Left forelimb (tissue), 1 donor: ENCODE measurements around the gene GOLT1B.
"Not testable (repeated sequence)": the region's sequence is repeated elsewhere in the genome, so short reads cannot be mapped to it uniquely, and the experiment has no call there.

Experiments
- DNase-seq: peaks from one replicate; pipeline ENCODE4 v3.0.0-alpha.2; 2018; ENCODE audit warnings: low spot score

Gene GOLT1B

DNA sequence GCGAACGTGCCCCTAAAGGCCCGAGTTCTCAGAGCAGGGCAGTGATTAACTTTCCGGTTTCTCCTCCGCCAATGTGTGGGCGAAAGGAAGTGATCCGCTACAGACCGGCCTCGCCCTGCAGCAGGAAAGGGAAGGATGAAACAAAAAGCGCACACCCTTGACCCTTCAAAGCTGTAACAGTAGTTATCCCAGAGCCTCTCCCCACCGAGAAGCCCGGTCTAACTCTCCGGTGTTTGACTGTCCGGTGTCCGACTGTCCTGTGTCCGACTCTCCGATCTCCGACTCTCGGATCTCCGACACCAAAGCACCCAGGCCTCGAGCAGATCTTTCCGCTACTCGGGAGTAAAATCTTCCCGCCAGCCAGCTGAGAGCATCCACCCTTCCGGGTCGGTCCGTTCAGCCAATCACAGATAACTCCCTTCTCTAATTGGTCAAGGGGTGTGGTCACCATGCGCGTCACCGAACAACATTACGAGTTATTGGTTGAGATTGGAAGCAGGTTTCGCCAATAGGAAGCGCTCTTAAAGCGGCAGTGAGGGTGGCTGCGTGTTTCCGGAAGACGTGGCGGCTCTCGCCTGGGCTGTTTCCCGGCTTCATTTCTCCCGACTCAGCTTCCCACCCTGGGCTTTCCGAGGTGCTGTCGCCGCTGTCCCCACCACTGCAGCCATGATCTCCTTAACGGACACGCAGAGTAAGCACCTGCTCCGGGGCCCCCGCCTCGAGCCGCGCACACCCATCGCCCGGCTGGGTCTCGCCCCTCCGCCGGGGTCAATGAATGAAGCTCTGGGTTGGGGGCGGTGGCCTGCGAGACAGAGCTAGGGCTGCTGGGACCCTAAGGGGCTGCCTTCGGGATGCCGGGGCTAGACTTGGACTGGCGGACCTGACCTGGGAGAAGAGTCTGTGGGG is at the start of gene GOLT1B, which contains the start of gene RECQL:
TSS of gene GOLT1B (plus strand) at position 532 of the 906 bp plus-strand sequence. CDS start at position 667, 135 bp downstream.
TSS of gene RECQL (minus strand) at position 378 of the 906 bp plus-strand sequence. CDS start 2,065 bp downstream, outside the sequence.
- peak; percentile 92 for DNase-seq

DNA sequence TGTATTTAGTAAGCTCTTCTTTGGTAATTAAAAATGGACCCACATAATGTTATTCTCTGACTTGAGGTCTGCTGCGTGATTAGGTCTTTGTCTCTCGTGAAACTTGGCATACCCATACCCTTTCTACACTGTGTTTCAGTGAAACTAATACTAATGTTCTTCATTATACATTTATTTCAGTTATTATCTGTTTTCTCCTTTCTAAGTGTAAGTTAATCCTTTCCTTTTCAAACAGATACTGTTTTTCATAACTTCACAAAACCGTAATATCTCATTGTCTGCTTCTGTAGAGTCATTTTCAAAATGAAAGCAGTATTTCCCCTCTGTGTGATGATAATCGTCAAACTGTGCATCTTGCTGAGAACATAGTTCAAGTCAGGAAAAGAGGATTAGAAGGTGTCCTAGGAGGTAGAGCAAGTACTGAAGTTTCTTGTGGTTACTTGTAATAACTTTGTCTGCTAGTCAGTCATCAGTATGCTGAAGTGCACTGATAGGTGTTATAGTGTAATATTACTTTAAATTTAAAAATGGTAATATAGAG is 48.2 kb upstream of the GOLT1B start:
- DNase-seq: no peak

- no peak for DNase-seq
Observed at GRCh38 chr12:21456291-21456780, 45.3 kb upstream of the GOLT1B start.

DNA sequence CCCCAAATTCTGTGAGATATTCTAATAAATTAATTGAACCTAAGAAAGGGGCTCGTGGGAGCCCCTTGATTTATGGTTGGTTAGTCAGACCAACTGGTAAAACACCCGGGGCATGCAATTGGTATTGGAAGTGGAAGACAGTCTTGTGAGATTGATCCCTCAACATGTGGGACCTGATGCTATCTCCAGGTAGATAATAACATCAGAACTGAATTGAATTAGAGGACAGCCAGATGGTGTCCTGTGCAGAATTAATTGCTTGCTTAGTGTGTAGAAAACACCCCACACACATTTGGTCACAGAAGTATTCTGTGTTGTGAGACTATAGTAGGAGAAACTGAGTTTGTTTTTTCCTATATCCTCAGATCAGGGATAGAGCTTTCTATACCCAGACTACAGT is 42.1 kb upstream of the GOLT1B start:
- DNase-seq: no peak

DNA sequence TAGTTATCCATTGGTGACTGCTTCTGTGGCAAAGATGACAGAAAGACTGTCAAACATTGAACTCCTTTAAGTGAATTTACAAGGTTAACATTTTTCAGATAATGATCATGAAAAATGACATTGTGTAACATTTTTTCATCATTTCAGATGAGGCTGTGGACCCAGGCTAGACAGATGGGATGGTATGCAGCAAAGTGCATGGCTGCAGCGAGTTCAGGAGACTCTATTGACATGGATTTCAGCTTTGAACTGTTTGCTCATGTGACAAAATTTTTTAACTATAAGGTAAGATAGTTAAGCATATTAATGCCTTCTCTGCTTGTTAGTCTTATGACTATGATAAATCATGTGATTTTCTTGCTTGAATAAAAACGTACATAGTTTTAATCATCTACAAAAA is 34.3 kb upstream of the GOLT1B start:
- not testable (repeated sequence) for DNase-seq

- no peak for DNase-seq
Observed at GRCh38 chr12:21471294-21471693, 30.3 kb upstream of the GOLT1B start.

DNA sequence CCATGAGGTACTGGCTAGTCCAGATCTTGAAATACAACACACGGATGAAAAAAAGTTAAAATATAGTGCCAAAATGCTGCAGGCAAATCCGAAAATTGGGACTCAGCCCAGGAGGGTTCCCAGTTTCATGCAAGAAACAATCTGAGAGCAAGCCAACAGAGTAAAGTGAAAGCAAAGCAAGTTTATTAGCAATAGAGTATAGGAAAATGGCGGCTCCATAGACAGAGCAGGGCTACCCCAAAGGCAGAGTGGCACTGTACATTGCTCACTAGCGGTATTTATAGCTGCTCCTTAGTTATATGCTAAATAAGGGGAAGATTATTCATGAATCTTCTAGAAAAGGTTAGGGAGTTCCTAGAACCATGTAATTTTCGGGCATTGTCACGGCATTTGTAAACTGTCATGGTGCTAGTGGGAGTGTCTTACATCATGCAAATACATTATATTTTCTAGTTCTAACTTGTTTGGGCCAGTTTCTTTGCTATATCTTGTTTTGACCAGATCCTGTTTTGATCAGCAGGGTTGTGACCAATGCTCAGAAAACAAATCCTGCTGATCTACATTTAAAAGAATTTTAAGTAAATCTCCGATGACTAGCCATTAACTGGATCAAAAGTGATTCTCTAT is 29.3 kb upstream of the GOLT1B start:
- DNase-seq: no peak

DNA sequence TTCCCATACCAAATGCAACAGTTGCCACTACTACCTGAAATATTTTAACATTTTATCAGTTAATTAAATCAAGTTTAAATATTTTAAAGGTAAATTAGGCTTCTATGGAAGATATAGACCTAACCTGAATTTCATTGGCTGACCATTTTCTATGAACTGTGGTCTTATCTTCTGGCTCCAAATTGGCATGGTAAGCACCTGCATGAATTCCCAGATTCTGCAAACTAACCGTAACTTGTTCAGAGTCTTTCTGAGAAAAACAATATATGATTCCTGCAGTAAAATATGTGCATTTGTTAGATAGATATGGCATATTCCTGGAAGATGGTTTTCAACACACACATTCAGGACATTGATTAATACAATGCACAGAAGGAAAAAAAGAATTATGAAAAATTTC is 26.0 kb upstream of the GOLT1B start:
- DNase-seq: no peak

GRCh38 chr12:21476949-21477348 is 24.6 kb upstream of the GOLT1B start:
- DNase-seq: no peak

GRCh38 chr12:21478756-21479455 is 22.7 kb upstream of the GOLT1B start:
- no peak for DNase-seq

GRCh38 chr12:21483531-21483930 is 18.1 kb upstream of the GOLT1B start:
- DNase-seq: no peak

- no peak for DNase-seq
Observed at GRCh38 chr12:21485998-21486397, 15.6 kb upstream of the GOLT1B start.

GRCh38 chr12:21499765-21500164 is 1.8 kb upstream of the GOLT1B start:
- DNase-seq: no peak

- DNase-seq: no peak
Observed at GRCh38 chr12:21500786-21501257, 767 bp upstream of the GOLT1B start.

- DNase-seq: no peak
Observed at GRCh38 chr12:21502164-21502496, 541 bp downstream of the GOLT1B start.

DNA sequence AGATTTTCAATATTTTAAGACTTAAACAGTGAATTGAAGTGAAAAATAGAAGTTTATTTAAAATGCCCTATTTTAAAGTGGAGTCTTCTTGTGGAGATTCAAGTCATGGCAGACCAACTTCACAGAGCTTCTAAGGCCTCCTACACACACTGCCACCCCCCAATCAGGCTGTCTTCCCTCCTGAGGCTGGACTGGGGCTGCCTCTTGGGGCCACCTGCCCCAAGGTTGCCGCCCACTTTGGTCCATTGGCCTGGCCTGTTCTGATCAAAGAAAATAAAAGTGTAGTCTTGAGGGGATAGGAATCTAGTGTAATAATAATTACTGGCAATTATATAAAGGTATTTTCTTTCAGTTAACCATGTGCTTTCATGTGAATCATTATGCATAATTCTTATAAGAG is 1.3 kb downstream of the GOLT1B start:
- DNase-seq: no peak

DNA sequence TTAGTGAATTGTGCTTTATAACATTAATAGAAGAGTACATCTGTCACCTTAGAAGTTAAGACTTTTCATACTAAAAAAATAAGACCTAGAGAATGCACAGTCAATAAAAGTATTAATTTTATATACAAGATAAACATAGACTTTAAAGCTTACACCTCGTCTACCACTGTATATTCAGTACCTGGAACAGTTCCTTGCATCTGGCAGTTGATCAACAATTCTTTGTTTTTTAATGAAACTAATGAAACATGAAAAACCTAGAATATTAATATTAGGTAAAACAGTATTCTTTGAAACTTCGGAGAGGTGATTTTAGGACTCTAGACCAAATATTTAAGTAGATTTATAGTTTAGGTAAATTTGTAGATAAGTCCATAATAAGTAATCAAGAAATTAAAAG is 4.3 kb downstream of the GOLT1B start:
- DNase-seq: no peak

DNA sequence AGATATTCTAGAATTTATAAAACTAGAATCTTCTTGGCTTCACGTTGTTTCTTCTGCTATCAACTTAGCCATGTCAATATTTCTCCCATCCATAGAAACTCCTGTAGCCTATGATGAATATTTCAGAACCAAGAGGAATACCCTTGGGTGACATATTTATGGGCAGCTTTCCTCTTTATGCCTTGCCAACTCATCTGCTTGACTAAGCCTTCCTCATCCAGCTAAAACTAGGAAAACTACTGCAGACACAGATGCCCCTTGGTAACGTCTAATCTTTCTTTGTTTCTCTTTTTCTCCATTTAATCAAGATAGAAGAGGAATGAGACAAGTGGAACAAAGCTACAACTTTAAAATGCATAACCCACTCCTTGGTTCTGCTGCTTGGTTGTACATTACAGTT is 6.3 kb downstream of the GOLT1B start:
- DNase-seq: no peak

DNA sequence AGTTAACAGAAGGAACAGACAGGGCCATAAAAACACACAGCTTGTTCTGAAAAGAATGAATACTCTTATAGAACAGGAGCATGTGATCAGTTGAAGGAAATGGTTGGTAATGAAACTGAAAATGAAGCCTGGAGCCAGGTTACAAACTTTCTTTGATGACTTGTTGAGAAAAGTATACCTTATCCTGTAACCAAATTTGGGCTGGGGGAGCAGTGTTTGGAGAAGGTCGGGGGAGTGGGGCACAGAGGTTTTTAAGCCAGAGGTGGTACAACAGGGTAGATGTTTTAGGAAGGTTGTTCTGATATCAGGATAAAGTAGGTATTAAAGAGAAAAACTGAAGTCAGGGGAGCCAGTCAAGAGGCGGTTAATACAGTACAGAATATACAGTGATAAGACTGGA is 8.2 kb downstream of the GOLT1B start:
- no peak for DNase-seq

DNA sequence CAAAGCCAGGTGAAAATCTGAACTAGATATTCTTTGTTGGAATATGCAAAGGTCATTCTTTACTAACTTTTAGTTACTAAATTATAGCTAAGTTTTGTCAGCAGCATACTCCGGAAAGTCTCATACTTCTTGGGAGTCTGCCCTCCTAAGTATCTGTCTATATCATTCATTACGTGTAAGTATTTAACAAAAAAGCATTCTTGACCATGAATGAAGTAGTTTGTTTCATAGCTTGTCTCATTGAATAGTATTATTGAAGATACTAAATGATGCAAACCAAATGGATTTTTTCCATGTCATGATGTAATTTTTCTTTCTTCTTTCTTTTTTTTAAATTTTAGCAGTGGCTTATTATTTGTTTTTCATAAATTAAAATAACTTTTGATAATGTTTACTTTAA is 14.7 kb downstream of the GOLT1B start:
- no peak for DNase-seq

GRCh38 chr12:21518451-21518850 is 16.9 kb downstream of the GOLT1B start:
- DNase-seq: no peak

GRCh38 chr12:21521541-21521940 is 20.0 kb downstream of the GOLT1B start:
- DNase-seq: no peak
